CD4-positive, alpha-beta T cell treated with Interleukin-4 for 1 hour (primary cell): Measurements from ENCODE around the gene GUCA2B.

ENCODE experiments used
- DNase-seq, 2 donors: peaks; one replicate each; pipeline ENCODE4 v3.0.0-alpha.2; 2020 to 2022

The GUCA2B gene

DNA sequence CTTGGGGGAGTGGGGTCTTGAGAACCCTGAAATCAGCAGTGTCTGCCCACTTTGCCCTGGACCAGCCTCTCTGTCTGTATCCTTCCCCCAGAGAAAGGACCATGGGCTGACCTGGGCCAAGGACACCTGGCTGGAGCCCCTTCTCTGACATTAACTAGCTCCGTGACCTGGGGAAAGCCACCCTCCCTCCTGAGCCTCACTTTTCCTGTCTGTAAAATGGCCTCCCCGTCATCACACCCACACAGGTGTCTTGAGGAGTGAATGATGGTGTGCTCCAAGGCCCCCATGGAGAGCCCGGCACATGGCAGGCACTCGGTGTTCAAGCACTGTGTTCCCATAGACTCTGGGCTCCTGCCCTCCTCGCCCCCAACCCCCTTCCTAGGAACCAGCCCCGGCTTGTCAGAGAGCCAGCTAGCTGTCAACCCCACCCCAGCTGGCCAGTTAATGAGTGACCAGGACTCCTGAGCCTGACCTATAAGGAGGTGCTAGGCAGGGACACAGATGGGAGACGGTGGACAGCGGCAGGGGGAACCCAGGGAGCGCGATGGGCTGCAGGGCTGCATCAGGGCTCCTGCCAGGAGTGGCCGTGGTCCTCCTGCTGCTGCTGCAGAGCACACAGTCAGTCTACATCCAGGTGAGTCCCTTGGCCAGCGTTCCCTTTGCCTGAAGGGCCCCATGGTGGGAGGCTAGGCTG is at the start of gene GUCA2B:
GUCA2B (plus strand) TSS at position 504 of the 694 bp plus-strand sequence; CDS start at position 545, 41 bp downstream.
- no peak for DNase-seq

DNA sequence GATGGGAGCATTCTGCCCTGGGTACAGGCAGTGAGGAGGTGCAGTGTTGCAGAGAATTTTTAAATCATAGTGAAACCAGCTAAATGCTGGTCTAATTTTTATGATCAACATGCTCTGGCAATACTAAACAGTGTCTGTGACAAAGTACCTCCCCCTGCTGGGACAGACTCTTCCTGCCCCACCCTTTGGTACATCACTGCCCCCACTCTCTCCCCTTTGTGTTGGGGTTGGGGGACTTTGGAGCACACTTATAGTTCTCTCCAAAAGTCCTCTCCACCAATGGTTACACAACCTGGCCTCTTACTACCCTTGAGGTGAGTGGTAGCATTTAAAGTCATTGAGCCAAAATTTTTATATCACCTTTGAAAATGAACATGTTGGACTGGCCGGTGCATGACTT is 48.2 kb upstream of the GUCA2B start:
- DNase-seq = no peak

DNA sequence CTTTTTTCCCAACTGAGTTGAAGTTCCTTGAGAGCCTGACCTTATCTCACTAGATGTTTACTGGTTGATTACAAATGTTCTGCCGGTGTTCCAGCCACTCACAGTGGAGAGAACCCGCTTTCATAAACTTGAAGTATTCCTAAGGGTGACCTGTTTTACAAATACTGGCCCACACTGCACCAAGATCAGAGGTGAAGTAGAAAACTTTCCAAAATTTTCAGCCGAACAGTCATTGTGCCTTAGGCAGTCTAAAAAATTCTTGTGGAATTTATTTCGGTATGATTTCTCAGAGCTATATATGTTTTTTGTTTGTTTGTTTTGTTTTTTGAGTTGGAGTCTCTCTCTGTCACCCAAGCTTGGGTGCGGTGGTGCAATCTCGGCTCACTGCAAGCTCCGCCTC is 44.9 kb upstream of the GUCA2B start:
- no peak for DNase-seq

DNA sequence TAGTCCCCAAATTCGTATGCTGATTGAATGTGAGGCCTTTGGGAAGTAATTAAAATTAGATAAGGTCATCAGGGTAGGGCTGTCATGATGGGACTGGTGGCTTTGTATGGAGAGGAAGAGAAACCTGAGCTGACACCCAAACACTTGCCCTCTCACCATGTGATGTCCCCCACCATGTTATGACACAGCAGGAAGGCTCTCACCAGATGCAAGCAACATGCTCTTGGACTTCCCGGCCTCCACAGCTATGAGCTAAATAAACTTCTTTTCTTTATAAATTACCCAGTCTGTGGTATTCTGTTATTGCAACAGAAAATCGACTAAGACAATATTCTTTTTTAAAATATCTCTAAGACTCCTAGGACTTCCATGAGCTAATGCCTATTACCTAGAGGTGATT is 43.6 kb upstream of the GUCA2B start:
- no peak for DNase-seq

DNA sequence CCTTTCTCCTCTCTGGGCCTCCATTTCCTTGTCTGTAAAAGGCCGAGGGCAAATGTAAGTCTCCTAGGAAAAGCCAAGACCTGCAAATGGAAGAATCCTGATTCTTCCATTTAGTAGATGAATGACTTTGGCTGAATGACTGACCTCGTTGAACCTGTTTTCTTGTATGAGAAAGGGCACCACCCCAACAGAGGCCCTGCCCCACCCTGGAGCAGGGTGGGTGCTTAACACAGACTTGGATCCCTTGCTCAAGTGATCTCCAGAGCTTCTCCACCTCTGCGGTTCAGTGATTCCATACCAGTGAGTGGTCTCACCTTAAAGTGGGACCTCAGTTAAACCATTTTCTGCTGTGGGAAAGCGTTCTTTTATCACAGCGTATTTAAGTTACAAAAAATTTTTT is 39.0 kb upstream of the GUCA2B start:
- no peak for DNase-seq

DNA sequence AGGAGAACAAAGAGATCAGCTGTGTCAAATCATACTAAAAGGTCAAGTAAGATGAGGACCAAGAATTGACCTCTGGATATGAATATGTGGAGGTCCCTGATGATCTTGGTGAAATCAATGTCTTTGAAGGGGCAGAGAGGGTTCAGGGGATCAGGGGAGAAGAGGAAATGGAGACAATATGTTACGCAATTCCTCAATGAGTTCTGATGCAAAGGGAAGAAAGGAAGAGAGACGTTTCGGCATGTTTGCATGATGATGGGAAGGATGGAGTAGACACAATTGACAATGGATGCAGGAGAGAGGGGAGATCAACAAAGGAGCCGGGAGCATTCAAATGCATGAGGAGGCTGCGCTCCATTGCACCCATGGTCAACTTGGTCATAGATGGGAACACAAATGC is 36.0 kb upstream of the GUCA2B start:
- DNase-seq = no peak

DNA sequence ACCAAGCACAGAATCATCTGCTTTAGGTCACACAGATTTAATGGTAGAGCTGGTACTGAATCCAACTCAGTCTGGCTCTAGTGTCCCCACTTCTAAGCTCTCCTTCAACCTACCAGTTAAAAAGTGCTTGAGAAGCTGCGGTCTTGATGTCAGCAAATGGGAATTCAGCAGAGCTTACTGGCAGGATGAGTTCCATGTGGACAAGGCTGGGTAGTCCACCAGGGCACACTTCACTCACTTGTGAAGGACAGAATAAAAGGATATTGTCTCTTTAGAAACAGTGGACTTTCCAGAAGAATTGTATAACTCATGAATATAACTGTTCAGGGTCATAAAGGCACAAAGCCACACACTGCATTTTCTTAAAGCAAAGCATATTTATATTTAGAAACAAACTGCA is 35.1 kb upstream of the GUCA2B start:
- DNase-seq = no peak

DNA sequence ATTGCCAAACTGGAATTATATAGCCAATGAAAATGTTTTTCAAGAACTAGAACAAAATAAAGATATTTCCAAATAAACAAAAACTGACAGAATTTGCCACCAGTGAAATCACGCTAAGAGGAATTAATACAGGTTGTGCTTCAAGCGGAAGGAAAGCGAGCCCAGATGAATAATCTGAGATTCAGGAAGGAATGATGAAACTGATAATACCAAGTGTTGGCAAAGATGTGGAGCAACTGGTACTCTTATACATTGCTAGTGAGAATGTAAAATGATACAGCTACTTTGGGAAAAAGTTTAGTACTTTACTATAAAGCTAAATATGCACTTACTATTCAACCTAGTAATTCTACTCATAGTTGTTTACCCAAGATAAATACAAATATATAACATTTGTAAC is 30.8 kb upstream of the GUCA2B start:
- no peak for DNase-seq

DNA sequence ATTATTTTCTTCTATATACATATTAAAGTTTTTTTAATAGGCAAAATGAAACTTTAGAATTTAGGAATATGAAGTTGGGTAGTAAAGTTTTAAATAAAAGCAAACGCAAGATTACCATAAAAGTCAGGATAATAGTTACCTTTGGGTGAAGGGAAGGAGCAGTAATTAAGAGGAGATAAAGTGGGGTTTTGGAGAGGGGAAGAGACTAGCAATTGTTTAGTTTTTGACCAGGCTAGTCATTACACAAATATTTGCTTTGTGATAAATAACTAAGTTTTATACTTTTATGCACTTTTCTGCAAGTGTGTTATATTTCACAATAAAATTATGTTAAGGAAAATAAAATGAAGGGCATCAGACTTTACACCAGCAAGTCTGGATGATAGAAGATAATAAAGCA is 27.7 kb upstream of the GUCA2B start:
- DNase-seq = no peak

DNA sequence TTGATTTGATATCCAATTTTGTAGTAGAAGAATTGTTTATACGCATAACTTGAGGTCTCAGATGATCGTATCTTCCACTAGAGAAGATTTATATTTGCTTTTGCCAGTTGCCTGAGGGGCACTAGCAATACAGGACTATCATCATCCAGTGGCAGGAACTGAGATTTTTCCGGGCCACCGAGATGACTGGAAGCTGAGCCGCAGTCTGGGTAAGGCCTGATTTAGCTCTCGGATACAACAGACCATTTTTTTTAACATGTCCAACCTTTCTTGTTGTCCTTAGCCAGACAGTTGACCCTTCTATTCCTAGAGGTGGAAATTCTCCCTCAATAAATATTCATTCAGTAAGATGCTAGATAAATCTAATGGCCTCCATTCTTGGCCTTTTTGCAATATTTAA is 25.4 kb upstream of the GUCA2B start:
- DNase-seq = no peak

DNA sequence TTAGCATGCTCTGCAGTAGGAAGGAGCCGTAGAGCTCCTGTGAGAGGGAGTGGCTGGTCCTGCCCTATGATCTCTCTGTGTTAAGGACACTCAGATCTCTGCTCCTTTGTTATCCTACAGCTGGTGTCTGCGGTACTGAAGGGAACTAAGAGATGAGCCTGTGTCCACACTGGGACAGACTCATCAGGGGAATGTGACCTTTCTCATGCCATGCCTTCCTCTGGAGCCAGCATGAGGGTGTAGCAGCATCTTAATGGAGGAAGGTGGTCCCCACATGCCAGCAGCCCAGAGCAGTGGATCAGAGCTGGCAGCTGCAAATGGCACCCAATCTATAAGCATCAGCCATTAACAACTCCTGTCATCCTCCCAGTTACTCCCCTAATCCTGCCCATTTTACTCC is 24.7 kb upstream of the GUCA2B start:
- DNase-seq = no peak

DNA sequence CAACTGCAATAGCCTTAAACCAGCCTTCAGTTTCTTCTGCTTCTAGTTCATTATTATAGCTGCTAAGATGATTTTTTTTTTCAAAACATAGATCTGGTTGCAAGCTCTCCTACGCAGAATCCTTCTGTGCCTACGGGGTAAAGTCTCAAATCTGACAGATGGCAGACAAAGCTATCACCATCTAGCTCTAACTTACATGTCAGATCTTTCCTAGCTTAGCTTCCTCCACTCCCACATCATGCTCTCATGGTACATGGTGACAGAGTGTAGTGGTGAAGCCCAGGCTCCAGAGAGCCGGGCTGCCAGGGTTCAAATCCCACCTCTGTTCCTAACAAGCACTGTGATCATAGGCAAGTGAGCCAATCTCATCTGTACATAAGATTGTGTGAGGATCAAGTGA is 24.2 kb upstream of the GUCA2B start:
- no peak for DNase-seq

DNA sequence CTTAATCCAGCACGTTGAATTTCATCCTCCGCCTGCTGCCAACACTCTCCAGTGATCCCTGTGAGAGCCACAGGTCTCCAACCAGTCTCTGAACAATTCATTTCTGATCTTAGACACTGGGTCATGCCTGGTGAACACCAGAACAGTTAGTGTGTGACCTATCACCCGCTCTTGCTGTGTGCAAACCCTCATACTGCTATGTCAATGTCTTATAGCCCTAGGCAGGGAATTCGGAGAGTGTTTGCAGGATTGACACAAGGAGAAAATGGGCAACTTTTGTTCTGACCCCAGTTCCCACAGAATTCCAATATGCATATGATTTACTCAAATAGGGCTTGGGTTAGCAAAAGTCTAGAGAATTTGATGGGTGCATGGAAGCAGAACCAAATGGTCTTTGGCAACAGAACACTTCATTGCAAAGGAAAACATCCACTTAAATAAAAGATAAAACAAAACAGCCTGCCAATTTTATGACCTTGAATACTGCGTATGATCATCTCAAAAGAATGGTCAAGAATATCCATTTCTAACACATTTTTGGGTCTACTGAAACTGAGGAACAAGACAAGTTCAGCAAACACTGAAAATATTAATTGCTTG is 23.0 kb upstream of the GUCA2B start:
- DNase-seq = no peak

DNA sequence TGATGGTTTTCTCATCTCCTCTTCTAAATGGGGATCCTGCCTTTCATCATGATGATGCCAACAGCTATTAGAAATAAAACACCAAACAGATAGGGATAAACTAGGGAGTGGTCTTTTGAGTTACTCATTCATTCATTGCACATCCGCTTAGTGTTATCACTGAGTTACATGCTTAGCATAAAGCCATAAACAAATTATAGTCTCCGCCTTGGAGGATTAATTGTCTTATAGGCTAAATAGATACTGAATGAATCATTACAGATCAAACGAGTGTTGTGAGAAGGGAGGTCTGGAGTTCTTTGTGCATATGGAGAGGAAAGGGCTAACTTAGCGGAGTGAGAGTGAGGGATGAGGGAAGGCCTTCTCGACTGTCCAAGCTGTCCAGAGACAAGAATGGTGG is 19.8 kb upstream of the GUCA2B start:
- no peak for DNase-seq

DNA sequence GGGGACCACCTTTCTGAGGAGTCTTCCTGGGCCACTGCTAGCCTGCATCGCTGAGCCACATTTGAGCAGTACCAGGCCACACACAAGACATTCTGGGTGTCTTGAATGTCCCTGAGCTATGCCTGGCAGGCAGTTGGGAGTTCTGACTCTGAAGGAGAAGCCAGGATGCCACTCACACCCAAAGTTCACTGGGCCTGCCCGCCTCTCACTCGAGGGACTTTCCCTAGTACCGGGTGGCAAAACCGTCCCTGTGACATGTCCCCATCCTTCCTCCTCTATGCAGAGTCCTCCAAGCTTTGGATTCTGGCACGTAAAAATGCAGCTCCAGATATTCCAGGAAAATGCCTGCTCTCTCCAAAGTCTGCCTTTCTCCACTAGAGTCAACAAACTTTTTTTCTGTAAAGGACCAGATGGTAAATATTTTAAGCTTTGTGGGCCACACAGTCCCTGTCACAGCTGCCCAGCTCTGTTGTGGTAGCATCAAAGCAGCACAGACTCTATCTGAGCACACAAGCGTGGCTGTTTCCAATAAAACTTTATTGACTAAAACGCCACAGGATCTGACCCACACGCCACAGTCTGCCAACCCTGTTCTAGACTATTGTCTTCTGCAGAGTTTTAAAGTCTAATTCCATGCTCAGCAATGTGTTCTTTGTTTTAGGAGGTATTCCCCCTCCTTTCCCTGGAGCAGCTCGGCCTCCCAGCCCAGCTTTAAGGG is 19.2 kb upstream of the GUCA2B start:
- no peak for DNase-seq

DNA sequence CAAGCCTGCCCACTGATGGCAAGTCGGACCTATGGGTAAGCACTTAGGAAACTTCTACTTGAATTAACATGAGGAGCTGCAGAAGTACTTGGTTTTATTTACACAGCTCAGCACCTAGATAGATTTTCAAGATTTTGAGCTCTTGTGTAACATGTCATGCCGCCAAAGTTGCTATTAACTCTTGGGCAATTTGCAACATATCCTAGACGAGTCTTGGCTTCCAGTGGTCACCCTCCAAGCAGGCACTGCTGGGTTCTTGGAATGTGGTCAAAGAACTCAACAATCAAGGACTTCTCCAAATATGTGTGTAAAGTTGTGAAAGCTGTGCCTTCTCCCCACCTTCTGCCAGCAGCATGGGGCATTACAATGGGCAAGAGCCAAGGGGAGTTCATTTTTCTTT is 17.8 kb upstream of the GUCA2B start:
- DNase-seq = no peak

DNA sequence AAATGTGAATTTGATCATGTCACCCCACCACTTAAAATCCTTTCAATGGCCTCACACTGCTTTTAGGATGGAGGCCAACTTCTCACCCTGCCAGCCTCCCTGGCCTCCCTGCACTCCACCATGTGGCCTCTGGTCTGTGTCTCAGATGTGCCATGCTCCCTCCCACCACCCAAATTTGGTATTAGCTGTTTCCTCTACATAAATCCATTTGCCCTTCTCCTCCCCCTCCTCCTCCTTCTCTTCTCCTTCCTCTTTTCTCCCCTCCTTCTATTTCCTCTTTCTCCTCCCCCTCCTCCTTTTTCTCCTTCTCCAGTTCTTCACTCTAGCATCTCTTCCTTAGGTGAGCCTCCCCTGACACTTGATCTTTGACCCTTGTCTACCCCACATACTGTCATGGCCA is 16.7 kb upstream of the GUCA2B start:
- DNase-seq = no peak

DNA sequence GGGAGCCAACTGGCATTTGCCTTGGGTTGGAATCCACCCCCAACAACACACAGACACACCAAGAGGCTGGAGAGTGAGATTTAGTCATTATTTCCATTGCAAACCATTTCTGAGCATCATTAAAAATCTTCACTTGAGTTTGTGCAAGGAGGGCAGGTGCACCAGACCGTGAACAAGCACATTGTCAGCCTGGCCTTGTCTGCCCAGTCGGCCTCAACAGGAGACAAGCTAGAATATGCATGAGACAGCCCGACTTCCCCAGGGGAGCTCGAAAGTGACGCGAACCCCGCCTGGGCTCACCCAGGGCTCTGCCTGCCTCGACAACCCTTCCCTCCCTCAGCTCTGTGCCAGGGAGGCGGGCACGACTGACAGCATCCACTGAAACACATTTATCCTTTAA is 15.4 kb upstream of the GUCA2B start:
- DNase-seq = no peak

DNA sequence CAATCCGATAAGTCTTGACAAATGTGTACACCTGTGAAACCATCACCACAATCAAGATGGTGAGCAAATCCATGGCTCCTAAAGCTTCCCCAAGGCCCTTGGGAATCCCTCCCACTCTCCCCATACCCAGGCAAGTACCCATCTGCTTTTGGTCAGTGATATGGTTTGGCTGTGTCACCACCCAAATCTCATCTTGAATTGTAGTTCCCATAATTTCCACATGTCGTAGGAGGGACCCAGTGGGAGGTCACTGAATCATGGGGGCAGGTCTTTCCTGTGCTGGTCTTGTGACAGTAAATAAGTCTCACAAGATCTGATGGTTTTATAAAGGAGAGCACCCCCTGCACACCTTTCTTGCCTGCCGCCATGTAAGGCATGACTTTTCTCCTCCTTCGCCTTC is 14.6 kb upstream of the GUCA2B start:
- no peak for DNase-seq

DNA sequence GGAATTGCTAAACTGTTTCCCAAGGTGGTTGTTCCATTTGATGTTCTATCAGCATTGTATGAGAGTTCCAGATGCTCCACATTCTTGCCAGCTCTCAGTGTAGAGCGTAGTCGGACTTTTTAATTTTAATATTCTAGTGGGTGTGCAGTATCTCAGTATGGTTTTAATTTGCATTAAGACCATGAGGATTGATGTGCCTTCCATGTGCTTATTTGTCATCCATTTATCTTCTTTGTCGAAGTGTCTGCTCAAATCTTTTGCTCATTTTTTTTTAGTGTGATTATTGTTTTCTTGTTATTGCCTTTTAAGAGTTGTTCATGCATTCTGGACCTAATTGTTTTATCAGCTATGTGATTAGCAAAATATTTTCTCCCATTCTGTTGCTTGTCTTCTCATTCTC is 13.8 kb upstream of the GUCA2B start:
- DNase-seq = no peak

DNA sequence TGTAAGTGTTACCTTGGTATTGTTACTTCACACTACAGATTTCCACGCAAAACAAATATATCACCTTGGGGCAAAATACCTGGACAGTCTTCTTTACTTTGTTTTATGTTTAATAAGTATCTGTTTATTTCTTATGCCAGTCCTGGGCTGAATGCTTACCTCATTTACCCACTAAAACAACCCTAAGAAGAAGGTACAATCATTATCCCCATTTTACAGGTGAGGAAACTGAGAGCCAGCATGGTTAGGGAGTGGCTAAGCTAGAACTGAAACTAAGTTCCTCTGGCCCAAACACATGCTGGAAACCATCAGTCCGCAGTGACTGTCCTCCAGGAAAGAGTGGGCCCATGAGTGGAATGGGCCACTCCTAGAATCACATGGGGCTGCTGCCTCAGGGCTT is 13.0 kb upstream of the GUCA2B start:
- DNase-seq = no peak

DNA sequence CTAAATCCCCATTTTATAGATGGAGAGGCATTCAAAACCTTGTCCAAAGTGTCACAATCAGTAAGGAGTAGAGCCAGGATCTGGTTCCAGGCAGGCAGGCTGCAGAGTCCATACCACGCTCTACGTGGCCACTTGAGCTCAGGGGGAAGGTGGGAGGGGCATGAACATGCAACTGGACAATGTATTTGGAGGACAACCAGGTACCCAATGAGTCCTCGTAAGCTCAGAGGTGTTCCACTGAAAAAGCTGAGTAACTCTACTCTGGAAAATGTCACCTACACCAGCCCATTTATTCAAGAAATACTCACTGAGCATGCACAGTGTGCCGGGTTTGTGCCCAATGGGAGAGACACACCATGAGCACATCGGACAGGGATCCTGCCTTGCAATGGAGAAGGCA is 11.2 kb upstream of the GUCA2B start:
- DNase-seq = no peak

DNA sequence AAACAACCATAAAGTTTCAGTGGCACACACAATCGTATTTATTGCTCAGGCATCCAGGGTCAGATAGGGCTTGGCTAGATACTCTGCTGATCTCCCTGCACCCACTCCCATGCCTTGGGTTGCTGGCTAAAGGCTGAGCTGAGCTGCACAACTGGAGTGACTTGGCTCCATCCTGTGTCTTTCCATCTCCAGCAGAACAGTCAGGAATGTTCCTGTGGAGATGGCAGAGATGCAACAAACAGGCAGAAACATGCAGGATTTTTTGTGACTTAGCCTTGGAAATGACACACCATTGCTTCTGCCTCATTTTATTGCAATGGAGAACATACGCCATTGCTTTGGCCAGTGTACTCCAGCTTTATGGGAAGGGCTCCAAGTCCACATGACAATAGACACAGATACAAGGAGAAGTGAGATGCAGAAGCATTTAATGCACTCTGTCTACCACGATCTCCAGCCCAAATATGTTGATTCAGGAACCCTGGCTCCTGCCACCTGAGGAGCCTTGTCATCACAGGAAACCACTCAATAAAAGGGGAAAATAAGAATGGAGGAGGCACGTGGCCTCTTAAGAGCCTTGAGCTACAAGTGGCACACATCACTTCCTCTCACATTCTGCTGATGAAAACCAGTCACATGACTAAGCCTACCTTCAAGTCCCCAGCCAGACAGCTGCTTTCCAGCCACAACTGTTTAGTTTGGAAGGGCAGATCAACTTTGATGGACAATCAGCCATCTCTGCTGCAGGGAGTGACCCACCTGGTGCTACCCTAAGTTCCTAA is 10.1 kb upstream of the GUCA2B start:
- DNase-seq = no peak
